OCI-LY7 (cell line): Measurements from ENCODE around the gene LSM14B. TPM values are rescaled to one million over a fixed set of nuclear protein-coding genes. Genes with fewer than 3 reads are reported as not detected.
"Not testable (repeated sequence)": the region's sequence is repeated elsewhere in the genome, so short reads cannot be mapped to it uniquely, and the experiment has no call there.

Experiments used
- BruUV-seq: library from RNA; stranded (reverse); fragments of 400-500 nt; replicated peaks from 2 replicates; lab custom pipeline; 2021; lab: Mats Ljungman, UMichigan
- CTCF ChIA-PET: fragments of 300-600 bp; sonication (Branson Sonifier 250); formaldehyde crosslinking; loops from one replicate; lab custom pipeline; 2022; ENCODE audit warnings: antibody characterized with exemption; ENCODE audit not compliant: unreplicated experiment; lab: Charles Lee
- POLR2A ChIA-PET: fragments of 300-600 bp; sonication (Branson Sonifier 250); formaldehyde crosslinking; loops from one replicate; lab custom pipeline; 2022; ENCODE audit warnings: antibody characterized with exemption; lab: Charles Lee
- DNase-seq: peaks from one replicate; pipeline ENCODE4 v3.0.0-alpha.2; 2015; ENCODE audit warnings: low spot score
- H2AFZ ChIP-seq: fragments of 200-600 bp; sonication (generic), shearing (Covaris generic); 2 replicates; pipeline ENCODE4 v1.6.1; 2014; ENCODE audit warnings: mild to moderate bottlenecking, antibody characterized with exemption, low read length, moderate library complexity
- H3K27ac ChIP-seq: fragments of 200-600 bp; sonication (generic); 2 replicates; pipeline ENCODE4 v1.5.1; 2014; ENCODE audit warnings: mixed run types, low read depth, mild to moderate bottlenecking, moderate library complexity, low read length, inconsistent platforms; ENCODE audit not compliant: poor library complexity, severe bottlenecking
- H3K36me3 ChIP-seq: fragments of 200-600 bp; sonication (generic); 2 replicates; pipeline ENCODE4 v1.6.1; 2014; ENCODE audit warnings: mild to moderate bottlenecking, antibody characterized with exemption, low read length, moderate library complexity, mixed read lengths; ENCODE audit not compliant: insufficient read depth
- H3K4me1 ChIP-seq: fragments of 200-600 bp; sonication (generic); 2 replicates; pipeline ENCODE4 v1.5.1; 2014; ENCODE audit warnings: mild to moderate bottlenecking, low read length; ENCODE audit not compliant: insufficient read depth, poor library complexity, severe bottlenecking
- H3K4me2 ChIP-seq: fragments of 200-600 bp; sonication (generic); 2 replicates; pipeline ENCODE4 v1.6.1; 2014; ENCODE audit warnings: mild to moderate bottlenecking, low read length
- H3K4me3 ChIP-seq: fragments of 200-600 bp; sonication (generic); 2 replicates; pipeline ENCODE4 v1.5.1; 2014; ENCODE audit warnings: mild to moderate bottlenecking, low read depth, low read length; ENCODE audit not compliant: poor library complexity, severe bottlenecking
- H3K79me2 ChIP-seq: fragments of 200-600 bp; sonication (generic); 2 replicates; pipeline ENCODE4 v1.6.1; 2016; ENCODE audit warnings: low read depth, mild to moderate bottlenecking, low read length, moderate library complexity, mixed read lengths; ENCODE audit not compliant: insufficient read depth
- H3K9me2 ChIP-seq: fragments of 200-600 bp; sonication (generic); 2 replicates; pipeline ENCODE4 v1.6.1; 2016; ENCODE audit warnings: mild to moderate bottlenecking, low read length, mixed read lengths; ENCODE audit not compliant: insufficient read depth
- H3K9me3 ChIP-seq: fragments of 200-600 bp; sonication (generic); 2 replicates; pipeline ENCODE4 v1.6.1; 2014; ENCODE audit warnings: mild to moderate bottlenecking, mixed run types, low read length, mixed read lengths
- H4K20me1 ChIP-seq: fragments of 200-600 bp; sonication (generic); 2 replicates; pipeline ENCODE4 v1.6.1; 2014; ENCODE audit warnings: mild to moderate bottlenecking, antibody characterized with exemption, low read length, moderate library complexity, mixed read lengths; ENCODE audit not compliant: insufficient read depth
- CTCF ChIP-seq: fragments of 200-600 bp; sonication (generic); conservative IDR thresholded peaks from 2 replicates; pipeline ENCODE4 v1.5.1; 2014; ENCODE audit warnings: mild to moderate bottlenecking, antibody characterized with exemption, low read length, moderate library complexity, mixed read lengths
- EZH2phosphoT487 ChIP-seq: fragments of 200-600 bp; sonication (generic); IDR thresholded peaks from 2 replicates; pipeline ENCODE4 v1.6.1; 2018; ENCODE audit warnings: low read depth, borderline replicate concordance, mild to moderate bottlenecking, mixed run types, antibody characterized with exemption, low read length, moderate library complexity, mixed read lengths
- intact Hi-C: fragments of 100-400 bp; cut with micrococcal nuclease; formaldehyde crosslinking; loops from one replicate; pipeline ENCODE4 v1.10.0; 2022; ENCODE audit not compliant: unreplicated experiment
- total RNA-seq, 2 experiments: library from RNA; depleted of rRNA in 1 of 2; stranded (reverse); fragments of >200 nt in 1 of 2; shearing (Covaris generic) in 1 of 2; gene quantifications; 2 replicates each; pipeline ENCODE4 v1.2.3, GENCODE V29; 2014 to 2022

The LSM14B gene
- total RNA-seq, 2 experiments from 2014 or later, result 44.7 to 53.7 TPM

GRCh38 chr20:62147125-62147524 lies 24.9 kb downstream of the LSM14B start:
- no TSS peak for BruUV-seq
- POLR2A ChIA-PET, result no interaction called here
- no peak overlapping the region for H3K4me2 ChIP-seq
- DNase-seq, result no peak
- H3K27ac ChIP-seq, result no peak overlapping the region
- H3K79me2 ChIP-seq, result peaks cover 24% of the 10 kb centered on the region
- no peak overlapping the region for H2AFZ ChIP-seq
- H4K20me1 ChIP-seq, result peaks cover 9% of the 10 kb centered on the region
- intact Hi-C loops, result no loop called here
- no peaks in the 10 kb centered on the region for H3K9me3 ChIP-seq
- H3K4me3 ChIP-seq, result no peak overlapping the region
- H3K36me3 ChIP-seq, result peaks cover 8% of the 10 kb centered on the region
- H3K9me2 ChIP-seq, result no peaks in the 10 kb centered on the region
- CTCF ChIA-PET, result no interaction called here
- TF ChIP-seq CTCF (no peak), EZH2phosphoT487 (no peak)
- H3K4me1 ChIP-seq, result peaks cover 9% of the 10 kb centered on the region

- Histone ChIP-seq H3K9me3 (no peaks in the 10 kb centered on the region), H2AFZ (no peak overlapping the region), H4K20me1 (peaks cover 6% of the 10 kb centered on the region; the same call in 1 of the 2 replicates), H3K4me2 (no peak overlapping the region), H3K27ac (no peak overlapping the region), H3K36me3 (peaks cover 8% of the 10 kb centered on the region), H3K9me2 (no peaks in the 10 kb centered on the region), H3K4me1 (peaks cover 9% of the 10 kb centered on the region), H3K4me3 (no peak overlapping the region), H3K79me2 (peaks cover 20% of the 10 kb centered on the region)
- no peak for DNase-seq
- TF ChIP-seq CTCF, result no peak
- TF ChIP-seq EZH2phosphoT487, result no peak
- no TSS peak for BruUV-seq
- intact Hi-C loops, result no loop called here
- ChIA-PET POLR2A (no interaction called here), CTCF (no interaction called here)
Measured at GRCh38 chr20:62147528-62147927, 25.3 kb downstream of the LSM14B start.

GRCh38 chr20:62148383-62148782 lies 26.1 kb downstream of the LSM14B start:
- CTCF ChIA-PET, result not testable (repeated sequence)

More at GRCh38 chr20:62148383-62148782, 26.1 kb downstream of the LSM14B start:
- H3K36me3 ChIP-seq, result peaks cover 17% of the 10 kb centered on the region
- H3K4me3 ChIP-seq, H3K27ac ChIP-seq, POLR2A ChIA-PET, H4K20me1 ChIP-seq, H3K9me3 ChIP-seq, H2AFZ ChIP-seq, H3K4me2 ChIP-seq, intact Hi-C loops, BruUV-seq, H3K4me1 ChIP-seq, DNase-seq, H3K9me2 ChIP-seq: not testable (repeated sequence)
- H3K79me2 ChIP-seq, result peaks cover 16% of the 10 kb centered on the region; the same call in 1 of the 2 replicates
